OCI-M2 (cell line): Measurements from ENCODE around the gene SSBP4.

Experiments
- DNase-seq: peaks from one replicate; lab custom pipeline; 2025; ENCODE audit not compliant: unreplicated experiment; lab: John Stamatoyannopoulos, UW

SSBP4 gene

DNA sequence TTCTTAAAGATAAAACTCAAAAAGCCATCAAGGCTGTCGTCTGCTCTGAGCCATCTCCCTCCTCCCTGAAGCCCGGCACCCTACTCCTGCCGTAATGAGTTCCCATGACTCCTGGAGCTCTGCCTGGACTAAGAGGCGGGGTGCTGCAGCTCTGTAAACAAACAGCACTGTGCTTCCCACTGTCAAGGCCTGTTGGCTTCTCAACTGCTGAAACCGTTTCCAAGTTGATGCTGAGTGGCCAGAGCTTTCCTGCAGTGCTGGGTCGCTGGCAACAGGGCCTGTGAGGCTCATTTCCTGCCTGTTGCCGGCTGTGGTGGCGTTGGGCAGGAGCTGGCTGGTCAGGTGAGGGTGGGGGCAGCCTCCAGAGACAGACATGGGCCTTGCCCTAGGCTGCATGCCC is 45.4 kb downstream of the SSBP4 start:
- no peak for DNase-seq

DNA sequence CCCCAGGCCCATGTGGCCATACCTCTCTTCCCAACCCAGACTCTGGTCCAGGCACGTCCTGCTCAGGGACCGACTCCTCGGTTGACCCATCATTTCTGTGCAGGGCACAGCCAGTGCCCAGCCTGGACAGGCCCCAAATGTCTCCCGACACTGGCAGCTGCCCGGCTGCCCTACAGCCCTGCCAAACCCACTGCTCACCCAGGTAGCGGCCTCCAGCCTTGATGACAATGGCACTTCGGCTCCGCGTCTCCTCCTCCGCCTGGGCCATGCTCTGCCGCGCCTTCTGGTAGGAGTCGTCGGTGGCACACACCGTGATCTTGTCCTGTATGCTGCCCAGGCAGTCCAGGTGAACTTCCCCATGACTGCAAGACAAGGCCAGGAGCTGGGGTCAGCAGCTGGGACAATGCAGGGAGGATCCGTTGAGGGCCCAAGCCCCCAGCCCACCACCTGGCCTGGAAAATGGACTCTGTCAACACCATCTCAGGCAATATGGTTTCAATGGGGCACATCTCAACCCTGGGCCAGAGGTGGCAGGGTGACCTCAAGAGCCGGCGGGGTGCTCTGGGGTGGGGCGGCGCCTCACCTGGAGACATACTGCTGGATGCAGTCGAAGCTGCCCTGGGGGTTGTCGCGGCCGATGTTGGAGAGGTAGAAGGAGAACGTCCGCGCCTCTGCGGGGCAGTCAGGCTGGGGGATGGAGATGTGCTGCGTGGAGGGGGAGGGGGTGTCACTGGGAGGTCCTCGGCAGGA is 46.2 kb downstream of the SSBP4 start:
- DNase-seq = no peak

DNA sequence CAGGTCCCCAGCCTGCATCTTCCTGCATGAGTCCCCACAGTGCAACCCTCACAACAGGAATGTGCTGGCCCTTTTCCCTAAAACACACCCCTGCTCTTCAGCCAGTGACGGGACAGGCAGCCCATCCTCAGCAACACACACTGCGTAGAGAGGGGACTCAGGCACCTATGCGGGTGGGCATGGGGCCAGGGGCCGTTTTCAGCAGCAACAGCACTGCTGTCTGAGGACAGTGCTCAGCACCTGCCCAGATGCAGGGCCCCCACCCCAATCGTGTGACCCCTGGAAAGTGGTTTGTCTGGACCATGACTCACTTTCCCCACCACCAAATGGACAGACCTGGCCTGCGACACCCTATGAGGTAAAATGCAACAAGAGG is 46.8 kb downstream of the SSBP4 start:
- DNase-seq = no peak

DNA sequence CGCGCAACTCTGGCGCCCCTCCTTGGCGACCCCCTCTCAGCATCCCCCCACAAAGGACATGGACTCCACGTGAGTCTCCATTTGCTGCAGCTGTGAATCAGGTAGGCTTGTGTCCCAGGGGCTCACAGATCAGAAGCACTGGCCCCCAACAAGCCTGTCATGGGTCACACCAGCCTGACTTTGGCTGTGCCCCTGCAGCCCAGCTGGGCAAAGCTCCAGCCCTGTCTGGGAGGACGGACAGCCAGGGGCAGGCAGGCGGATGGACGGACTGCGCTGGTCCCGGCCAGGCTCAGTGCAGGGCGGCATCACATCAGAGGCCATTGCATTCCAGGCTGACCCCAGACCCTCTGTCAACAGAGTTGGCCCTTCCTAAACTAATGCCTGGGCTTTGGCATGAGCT is 47.2 kb downstream of the SSBP4 start:
- no peak for DNase-seq

DNA sequence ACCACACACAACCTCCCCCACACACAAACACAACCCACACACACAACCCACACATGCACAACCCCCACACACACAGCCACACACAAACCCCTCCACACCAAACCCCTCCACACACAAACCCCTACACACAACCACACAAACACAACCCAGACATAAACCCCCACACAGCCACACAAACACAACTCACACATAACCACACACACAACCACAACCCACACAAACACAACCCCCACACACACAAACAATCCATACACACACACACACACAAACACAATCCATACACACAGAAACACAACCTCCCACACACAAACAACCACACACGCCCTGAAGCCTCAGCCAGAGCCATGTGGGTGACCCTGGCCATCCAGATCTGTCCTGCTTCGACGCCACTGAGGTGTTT is 48.8 kb downstream of the SSBP4 start:
- DNase-seq = no peak

DNA sequence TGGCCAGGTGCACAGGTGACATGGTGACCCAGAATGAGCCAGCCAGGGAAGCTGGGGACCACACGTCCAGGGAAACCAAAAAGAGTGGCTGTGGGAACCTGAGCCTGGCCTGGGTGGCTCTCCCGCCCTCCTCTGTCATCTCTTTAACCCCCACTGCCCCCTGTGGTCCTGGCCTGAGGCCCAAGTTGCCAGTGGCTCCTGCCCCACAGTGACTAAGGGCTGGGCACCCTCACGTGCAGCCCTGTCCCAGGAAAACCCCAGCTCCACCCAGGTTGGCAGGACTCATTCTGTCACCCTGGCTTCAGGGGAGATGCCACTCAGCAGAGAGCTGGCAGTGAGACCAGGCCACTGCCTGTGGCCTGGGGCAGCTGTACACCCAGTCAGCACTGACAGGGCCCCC is 49.3 kb downstream of the SSBP4 start:
- no peak for DNase-seq

DNA sequence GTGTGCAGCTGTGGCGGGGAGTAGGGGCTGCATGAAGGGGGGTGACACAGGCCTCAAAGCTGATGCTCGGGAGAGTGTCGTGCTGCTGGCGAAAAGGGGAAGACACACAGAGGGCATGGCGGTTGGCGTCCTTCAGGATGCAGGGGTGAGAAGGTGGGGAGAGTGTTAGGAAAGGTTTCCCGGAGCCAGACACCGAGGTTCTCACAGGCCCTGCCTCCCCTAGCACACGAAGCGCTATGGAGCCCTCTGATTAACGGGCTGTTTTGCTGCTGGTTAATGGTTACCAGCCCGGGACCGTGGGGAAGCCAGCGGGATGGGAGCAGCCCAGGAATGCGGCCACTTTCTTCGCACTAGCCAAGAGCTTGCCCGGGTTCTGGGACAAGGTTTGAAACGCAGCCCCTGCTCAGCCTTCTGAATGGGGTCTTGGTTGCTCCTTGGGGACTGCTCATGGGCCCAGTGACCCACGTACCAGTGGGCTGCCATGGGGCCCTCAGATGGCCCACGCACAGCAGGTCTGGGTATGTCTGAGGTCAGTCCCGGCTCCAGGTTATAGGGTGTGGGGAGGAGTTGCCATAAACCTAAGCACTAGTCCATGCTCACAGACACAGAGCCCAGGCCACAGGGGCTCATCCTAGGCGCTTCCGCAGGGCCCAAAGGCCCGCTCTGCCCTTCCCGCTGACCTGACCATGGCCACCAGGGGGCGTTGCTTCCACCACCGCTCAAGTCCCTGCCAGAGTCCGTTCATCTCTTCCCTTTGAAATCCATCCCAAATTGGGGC is 50.1 kb downstream of the SSBP4 start:
- DNase-seq = no peak

DNA sequence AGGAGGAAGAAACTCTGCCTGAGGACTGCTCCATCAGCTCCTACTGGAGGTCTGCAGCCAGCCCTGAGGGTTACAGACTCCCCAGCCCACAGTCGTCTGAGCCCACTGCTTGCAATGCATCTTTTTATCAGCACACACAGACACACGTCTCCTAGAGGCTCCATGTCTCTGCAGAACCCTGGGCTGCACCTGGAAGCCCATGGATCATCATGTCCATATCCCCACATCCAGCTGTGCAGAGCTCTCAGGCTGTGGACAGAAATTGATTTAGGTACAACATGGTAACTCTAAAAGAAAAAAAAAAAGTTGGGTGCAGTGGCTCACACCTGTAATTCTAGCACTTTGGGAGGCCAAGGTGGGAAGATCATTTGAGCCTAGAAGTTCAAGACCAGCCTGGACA is 51.6 kb downstream of the SSBP4 start:
- no peak for DNase-seq

DNA sequence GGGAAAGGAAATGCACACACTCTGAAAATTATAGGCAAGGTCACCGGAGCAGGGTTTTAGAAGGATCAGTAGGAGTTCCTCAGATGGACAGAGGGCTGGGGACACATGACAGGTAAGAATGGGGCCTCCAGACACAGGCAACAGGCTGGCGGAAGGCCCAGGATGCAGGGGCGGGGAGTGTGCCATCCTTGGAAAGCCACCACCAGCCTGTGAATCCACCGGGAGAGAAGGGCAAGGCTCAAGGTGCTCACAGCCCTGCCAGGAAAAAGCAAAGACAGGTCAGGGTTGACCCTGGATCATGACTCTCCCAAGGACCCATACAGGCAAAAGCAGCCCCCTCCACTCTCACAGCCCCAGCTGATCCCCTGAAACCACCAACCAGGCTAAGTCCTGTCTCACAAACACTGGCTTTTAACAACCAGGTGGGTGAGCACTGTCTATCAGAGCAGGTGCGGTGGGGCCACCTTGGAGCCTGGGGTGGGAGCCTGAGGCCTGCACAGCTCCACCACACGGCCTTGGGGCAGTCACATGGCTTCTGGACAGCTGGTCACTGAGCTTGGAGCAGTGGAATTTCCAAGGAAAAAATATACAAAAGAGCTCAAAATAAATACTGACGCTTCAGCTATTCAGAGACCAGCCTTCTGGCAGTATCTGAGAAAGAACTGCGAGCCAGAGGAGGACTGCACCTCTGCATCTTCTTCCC is 54.0 kb downstream of the SSBP4 start:
- DNase-seq = no peak

DNA sequence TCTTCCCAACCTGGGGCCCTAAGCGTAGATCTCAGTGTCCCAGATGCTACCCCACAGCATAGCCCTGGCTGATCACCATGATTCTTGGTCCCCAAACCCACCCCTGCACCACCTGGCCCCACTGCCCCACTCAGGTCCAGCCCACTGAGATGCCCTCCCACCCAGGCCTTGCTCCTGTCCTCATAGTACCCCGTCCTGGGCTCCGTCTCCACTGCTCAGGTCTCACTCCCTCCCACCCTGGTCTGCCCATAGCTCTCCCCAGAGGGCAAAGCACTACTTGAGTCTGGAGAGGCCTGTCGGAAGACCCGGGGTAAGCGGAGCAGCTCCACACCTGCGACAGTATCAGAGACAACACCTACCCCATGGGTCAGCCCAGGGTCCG is 54.5 kb downstream of the SSBP4 start:
- no peak for DNase-seq

DNA sequence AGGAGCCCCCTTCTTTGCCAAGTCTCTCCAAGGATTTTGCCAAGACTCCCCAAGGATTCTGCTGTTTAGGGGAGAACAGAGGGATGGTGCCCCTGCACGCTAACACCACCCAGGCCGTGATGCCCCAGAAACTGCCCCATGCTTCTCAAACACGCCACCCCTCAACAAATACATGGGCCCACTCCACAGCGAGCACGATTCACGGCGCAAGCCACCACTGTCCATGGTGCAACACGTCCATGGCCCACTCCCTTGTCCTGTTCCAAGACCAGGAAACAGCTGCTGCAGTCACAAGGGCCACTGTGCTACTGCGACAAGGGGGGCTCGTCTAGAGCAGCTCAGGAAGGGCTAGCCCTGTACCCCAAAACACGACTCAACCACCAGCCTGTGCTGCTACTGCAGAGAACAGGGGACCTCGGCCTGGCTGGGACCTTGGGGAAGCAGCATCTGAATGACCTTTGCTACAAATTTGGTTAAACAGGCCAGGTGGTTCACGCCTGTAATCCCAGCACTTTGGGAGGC is 55.2 kb downstream of the SSBP4 start:
- DNase-seq = no peak

DNA sequence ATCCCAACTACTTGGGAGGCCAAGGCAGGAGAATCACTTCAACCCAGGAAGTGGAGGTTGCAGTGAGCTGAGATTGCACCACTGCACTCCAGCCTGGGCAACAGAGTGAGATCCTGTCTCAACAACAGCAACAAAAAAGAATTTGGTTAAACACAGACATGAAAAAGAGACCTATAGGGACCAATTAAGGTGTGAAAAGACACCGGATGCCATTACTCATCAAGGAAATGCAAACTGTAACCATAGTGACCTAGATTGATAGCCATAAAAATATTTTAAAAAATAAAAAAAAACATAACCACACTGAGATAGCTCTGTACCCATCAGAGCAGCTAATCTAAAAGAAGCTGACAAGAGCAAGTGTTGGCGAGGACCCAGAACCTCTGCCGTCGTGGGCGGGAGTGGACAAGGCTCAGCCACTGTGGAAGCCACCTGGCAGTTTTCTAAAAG is 55.8 kb downstream of the SSBP4 start:
- no peak for DNase-seq

DNA sequence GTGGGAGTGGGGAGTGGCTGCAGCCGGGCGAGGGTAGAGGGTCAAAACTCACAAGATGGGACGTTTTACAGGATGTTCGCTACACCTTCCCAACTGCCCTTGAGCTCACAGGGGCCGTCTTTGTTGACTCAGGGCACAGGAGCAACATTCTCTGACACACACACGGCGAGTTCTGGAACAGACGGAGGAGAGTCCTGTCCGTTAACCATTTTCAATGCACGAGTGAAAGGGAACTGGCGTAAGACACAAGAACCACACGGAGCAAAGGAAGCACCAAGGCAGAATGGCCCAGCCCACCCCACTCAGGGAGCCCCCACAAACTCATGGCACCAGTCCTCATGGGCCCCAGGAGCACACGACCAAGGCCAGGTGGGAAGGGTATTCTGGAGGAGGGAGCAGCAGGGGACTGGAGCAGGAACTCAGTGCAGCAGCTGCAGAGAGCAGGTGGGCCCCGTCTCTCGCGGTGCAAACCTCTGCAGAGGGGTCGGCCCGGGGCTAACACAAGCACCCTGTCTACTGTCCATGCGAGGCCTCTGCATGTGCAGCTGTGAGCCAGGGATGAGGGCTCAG is 56.6 kb downstream of the SSBP4 start:
- no peak for DNase-seq

DNA sequence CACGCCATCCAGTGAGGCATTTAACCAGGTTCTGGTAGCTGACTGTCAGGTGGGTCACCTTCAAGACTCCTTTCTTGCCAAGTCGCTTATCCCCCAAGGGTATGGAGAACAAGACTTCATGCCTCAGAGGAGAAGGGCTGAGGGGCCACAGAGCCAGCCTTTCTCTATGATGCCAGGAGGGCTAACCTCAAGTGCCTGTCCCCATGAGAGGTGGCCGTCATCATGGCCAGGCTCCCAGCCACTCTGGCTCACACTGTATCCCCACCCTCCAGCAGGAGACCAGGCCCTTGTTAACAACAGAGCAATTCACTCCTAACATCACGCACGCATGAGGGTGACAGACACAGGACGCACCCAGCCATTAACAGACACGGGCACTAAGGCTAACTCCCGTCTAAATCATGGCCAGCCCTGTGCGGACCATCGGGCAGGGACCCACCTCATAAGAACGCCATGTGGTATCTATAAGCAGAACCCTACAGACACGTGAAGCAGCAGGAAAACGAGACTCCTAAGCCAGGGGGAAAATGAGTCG is 57.4 kb downstream of the SSBP4 start:
- no peak for DNase-seq

DNA sequence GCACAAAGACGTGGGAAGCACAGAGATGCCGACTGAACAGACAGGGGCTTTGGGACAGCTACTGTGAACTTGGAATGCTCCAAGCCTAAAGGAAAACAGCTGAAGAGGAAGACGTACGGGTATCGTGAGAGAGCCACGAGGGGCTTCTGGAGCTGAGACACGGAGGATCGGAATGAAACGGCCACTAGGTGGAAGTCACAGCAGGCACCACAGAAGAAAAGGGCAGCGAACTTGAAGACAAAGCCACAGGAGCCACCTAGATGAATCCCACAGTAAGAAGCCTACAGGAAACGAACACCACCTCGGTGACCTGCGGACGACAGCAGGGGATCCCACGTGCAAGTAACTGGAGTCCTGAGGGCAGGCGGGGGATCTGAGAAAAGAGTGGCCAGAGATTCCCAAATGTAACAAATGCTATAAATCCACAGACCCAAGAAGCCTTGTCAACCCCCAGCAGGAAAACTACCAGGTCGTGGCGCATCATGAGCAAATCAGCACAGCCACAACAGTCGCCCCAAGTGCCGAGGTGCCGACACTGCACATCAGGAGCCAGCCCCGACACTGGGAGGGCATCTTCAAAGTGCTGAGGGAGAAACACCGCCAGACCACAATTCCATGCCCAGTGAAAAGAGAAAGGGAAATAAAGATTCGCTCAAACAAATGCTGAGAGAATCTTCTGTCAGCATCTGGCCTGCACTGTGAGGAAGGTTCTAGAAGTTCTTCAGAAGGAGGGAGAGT is 58.0 kb downstream of the SSBP4 start:
- no peak for DNase-seq

DNA sequence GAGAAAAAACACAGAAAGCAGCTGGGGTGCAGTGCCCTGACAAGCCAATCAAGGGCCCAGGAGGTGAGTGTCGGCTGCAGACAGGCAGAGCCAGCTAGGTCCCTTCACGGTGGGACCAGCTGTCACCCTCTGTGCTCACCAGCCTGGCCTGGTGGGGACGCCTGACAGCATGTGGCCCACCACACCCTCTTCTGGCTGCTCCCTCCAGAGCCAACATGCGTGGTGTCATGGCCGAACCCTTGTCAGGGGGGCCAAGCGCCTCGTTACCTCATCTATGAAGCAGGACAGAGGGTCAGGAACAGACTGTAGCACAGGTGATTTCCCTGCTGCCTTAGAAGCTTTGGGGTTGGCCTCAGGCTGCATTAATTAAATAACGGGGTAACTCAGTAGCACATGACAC is 58.8 kb downstream of the SSBP4 start:
- no peak for DNase-seq

DNA sequence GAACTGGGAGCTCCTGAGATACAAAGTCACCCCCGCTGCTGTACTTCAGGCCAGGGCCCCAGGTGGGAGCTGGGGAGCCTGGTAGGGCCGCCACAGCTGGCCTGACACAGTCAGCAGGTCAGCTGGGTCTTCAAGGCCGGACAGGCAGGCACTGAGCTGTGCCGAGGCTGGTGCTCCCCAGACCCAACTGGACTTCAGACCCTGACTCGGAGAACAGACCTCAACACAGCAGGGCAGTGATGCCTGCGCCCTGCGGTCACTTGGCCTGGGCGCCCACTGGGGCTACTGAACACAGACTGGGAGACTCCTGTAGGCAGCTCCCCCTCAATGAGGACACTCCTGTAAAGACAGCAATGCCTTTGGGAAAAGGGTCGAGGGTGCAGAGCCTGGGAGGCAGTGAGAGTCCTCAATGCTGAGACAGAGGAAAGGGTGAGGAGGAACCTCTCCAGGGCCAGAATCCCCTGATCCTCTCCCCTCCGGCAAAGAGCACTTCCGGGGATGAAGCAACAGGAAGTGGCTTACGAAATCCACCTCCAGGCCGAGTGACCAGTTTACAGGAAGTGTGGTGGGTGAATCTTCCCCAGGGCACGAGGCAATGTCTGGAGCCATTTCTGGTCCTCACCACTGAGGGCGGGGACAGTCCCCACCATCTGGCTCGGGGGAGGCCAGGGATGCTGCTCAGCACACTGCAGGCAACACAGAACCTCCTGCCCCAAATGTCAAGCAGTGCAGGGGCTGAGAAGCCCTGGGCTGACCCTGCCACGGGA is 59.5 kb downstream of the SSBP4 start:
- DNase-seq = no peak

DNA sequence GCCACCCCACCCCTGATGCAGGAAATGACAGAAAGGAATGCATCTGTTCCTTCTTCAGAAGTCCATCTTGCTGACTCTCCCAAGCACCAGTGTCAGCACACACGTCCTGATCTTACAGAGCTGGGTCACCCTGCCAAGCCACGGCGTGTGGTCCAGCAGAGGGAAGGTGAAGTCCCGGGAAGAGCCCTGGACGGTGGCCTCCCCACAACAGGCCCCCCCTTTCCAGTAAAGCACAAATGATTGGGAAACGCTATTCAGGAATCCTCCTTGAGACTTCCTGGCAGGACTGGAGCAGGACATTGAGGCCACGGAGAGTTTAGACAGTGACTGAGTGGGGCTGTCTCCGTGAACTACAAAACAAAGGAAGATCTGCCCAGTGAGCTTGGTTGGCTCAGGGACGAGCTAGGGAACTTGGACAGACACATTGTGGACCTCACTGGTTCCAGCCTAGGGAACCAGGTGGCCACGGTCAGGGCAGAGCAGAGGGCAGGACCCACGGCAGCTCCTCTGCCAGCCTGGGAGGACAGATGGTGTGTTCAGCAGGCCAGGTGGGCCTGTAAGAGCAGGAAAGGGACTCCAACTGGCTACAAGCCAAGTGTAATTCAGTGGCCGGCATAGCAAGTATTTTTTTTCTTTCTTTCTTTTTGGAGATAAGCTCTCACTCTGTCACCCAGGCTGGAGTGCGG is 61.0 kb downstream of the SSBP4 start:
- DNase-seq = no peak

DNA sequence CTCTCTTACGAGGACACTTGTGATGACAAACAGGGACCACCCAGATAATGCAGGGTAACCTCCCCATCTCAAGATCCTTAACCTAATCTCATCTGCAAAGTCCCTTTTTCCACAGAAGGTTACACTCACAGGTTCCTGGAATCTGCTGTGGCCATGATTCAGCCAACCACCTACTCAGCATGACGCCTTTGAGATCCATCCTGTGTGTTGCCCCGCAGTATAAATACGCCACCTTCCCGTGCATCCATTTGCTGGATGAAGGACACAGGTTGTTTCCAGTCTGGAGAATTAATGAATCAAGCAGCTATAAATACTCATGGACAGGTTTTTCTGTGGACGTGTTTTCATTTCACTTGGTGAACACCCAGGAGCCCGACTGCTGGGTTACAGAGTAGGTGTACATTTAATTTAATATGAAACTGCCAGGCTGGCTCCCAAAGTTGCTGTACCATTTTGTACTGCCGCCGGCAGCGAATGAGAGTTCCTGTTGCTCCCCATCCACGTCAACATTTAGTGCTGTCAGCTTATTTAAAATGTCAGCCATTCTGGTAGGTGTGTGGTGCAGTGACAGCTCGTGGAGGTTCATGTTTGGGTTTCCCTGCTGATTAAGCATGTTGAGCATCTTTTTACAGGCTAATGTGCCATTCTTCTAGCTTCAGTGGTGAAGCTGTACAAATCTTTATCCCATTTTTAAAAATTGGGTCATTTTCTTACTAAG is 62.5 kb downstream of the SSBP4 start:
- no peak for DNase-seq
